ENCODE data around the gene VPS37C. TPM values are rescaled to one million over a fixed set of nuclear protein-coding genes. Genes with fewer than 3 reads are reported as not detected.
"Not testable (repeated sequence)": the region's sequence is repeated elsewhere in the genome, so short reads cannot be mapped to it uniquely, and the experiment has no call there.

VPS37C gene
- total RNA-seq, 3 donors from 2014 or later = 9.3 to 20.3 (median 17.1) TPM

DNA sequence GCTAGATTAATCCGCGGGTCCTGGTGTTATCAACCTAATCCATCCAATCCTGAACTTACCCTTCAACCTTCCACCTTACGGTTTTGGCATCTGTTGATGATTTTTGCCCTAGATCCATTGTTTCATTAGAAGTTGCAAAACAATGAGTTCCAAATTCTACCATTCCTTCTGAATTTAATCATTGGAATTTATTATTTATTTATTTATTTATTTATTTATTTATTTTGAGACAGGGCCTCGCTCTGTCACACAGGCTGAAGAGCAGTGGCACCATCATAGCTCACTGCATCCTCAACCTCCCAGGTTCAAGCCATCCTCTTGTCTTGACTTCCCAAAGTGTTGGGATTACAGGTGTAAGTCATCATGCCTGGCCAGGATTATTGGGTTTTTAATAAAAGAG, 20.3 kb upstream of the VPS37C start:
- H3K4me3 ChIP-seq = no peak overlapping the region
- intact Hi-C loops (cut with DNase I; ENCODE audit: low total_unique reads) = no loop called here
- H3K27me3 ChIP-seq = no peaks in the 10 kb centered on the region
- H3K36me3 ChIP-seq = no peaks in the 10 kb centered on the region
- no peaks in the 10 kb centered on the region for H3K4me1 ChIP-seq
- no peak for DNase-seq (ENCODE audit: low spot score in 2 of 2)
- TF ChIP-seq POLR2AphosphoS5 (IDR thresholded peaks at IDR 0.05) (no peak), POLR2A (IDR thresholded peaks at IDR 0.05) (no peak)
- TF ChIP-seq, protein P1, sequence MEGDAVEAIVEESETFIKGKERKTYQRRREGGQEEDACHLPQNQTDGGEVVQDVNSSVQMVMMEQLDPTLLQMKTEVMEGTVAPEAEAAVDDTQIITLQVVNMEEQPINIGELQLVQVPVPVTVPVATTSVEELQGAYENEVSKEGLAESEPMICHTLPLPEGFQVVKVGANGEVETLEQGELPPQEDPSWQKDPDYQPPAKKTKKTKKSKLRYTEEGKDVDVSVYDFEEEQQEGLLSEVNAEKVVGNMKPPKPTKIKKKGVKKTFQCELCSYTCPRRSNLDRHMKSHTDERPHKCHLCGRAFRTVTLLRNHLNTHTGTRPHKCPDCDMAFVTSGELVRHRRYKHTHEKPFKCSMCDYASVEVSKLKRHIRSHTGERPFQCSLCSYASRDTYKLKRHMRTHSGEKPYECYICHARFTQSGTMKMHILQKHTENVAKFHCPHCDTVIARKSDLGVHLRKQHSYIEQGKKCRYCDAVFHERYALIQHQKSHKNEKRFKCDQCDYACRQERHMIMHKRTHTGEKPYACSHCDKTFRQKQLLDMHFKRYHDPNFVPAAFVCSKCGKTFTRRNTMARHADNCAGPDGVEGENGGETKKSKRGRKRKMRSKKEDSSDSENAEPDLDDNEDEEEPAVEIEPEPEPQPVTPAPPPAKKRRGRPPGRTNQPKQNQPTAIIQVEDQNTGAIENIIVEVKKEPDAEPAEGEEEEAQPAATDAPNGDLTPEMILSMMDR (IDR thresholded peaks at IDR 0.05) = no peak
- no peak overlapping the region for H3K27ac ChIP-seq
- no peaks in the 10 kb centered on the region for H3K9me3 ChIP-seq

DNA sequence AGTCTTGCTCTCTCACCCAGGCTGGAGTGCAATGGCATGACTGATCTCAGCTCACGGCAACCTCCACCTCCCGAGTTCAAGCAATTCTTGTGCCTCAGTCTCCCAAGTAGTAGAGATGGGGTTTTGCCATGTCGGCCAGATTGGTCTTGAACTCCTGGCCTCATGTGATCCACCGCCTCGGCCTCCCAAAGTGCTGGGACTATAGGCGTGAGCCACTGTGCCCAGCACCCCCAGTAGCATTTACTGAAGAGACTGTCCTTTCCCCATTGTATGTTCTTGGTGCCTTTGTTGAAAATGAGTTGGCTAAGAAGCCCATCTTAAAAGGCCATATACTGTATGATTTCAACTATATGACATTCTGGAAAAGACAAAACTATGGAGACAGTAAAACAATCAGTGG, 19.0 kb upstream of the VPS37C start:
- H3K27ac ChIP-seq; H3K9me3 ChIP-seq; H3K4me3 ChIP-seq; DNase-seq (ENCODE audit: low spot score in 2 of 2); H3K36me3 ChIP-seq; intact Hi-C loops (cut with DNase I; ENCODE audit: low total_unique reads); H3K4me1 ChIP-seq; H3K27me3 ChIP-seq: not testable (repeated sequence)

DNA sequence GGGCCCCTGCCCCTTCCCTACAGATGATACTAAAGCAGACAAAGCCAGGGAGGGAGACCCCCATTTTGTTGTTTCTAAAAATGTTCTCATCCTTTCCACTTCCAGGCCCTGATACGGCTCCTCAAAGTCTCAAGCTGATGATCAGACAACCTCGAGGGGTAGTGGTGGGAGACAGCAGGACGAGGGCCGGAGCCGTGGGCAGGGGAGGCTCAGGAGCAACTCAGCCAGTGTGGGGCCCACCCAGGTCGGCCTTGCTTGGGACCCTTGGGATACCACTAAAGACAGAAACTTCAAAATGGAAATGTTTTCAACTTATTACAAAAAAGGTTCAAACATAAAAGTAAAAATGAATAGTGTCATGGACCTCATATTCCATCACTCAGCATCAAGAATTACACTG, 15.2 kb upstream of the VPS37C start:
- intact Hi-C loops (cut with DNase I; ENCODE audit: low total_unique reads) = no loop called here
- Histone ChIP-seq H3K27me3 (no peaks in the 10 kb centered on the region), H3K4me1 (no peaks in the 10 kb centered on the region), H3K4me3 (no peak overlapping the region), H3K27ac (no peak overlapping the region), H3K36me3 (no peaks in the 10 kb centered on the region), H3K9me3 (no peaks in the 10 kb centered on the region)
- TF ChIP-seq POLR2A (IDR thresholded peaks at IDR 0.05) = no peak
- no peak for TF ChIP-seq POLR2AphosphoS5 (IDR thresholded peaks at IDR 0.05)
- TF ChIP-seq, protein P1 (IDR thresholded peaks at IDR 0.05) = no peak
- DNase-seq (ENCODE audit: low spot score in 2 of 2) = no peak

DNA sequence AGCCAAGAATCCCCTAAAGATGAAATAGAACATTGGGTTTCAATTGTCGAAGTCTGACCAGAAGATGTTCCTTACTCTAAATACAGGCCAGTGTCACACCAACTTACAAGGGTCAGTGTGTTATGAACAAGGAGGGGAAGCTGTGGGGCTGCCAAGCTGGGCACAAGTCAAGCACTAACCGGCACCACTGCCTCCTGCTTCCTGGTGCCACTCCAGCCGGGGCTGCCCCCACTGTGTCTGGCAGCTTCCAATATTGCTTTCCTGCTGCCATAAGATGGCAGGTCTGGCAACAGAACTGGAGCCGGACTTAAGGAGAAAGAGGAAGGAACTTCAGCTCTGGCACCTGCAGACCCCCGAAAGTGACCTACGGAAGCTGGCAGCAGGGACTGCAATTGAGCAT, 13.7 kb upstream of the VPS37C start:
- Histone ChIP-seq H3K36me3 (no peaks in the 10 kb centered on the region), H3K4me3 (no peak overlapping the region), H3K27ac (no peak overlapping the region), H3K9me3 (no peaks in the 10 kb centered on the region), H3K4me1 (no peaks in the 10 kb centered on the region), H3K27me3 (no peaks in the 10 kb centered on the region)
- no peak for DNase-seq (ENCODE audit: low spot score in 2 of 2)
- intact Hi-C loops (cut with DNase I; ENCODE audit: low total_unique reads) = no loop called here
- TF ChIP-seq POLR2A (IDR thresholded peaks at IDR 0.05) (no peak), POLR2AphosphoS5 (IDR thresholded peaks at IDR 0.05) (no peak)
- TF ChIP-seq, protein P1 (IDR thresholded peaks at IDR 0.05) = no peak

DNA sequence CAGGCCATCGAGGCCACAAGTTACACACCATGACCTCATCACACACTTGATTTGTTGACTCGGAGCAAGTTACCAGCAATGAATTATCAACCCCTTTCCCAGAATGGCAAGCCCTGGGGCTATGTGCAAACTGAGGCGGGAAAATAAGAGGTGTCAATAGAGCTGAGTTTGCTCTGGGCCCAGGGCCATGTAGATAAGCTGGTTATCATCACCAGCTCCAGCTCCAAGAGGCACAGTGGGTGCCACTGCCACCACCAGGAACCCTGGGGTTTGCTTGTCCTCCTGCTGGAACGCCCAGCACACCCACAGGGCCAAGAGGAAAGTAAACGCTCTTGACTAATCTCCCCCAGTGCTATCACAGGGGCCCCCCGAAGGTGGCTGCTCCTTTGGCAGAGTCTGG, 13.0 kb upstream of the VPS37C start:
- H3K27me3 ChIP-seq = no peaks in the 10 kb centered on the region
- H3K9me3 ChIP-seq = no peaks in the 10 kb centered on the region
- intact Hi-C loops (cut with DNase I; ENCODE audit: low total_unique reads) = no loop called here
- H3K4me3 ChIP-seq = no peak overlapping the region
- H3K36me3 ChIP-seq = no peaks in the 10 kb centered on the region
- TF ChIP-seq POLR2AphosphoS5 (IDR thresholded peaks at IDR 0.05) (no peak), POLR2A (IDR thresholded peaks at IDR 0.05) (no peak)
- TF ChIP-seq, protein P1 (IDR thresholded peaks at IDR 0.05) = no peak
- no peak for DNase-seq (ENCODE audit: low spot score in 2 of 2)
- H3K27ac ChIP-seq = no peak overlapping the region
- H3K4me1 ChIP-seq = no peaks in the 10 kb centered on the region

DNA sequence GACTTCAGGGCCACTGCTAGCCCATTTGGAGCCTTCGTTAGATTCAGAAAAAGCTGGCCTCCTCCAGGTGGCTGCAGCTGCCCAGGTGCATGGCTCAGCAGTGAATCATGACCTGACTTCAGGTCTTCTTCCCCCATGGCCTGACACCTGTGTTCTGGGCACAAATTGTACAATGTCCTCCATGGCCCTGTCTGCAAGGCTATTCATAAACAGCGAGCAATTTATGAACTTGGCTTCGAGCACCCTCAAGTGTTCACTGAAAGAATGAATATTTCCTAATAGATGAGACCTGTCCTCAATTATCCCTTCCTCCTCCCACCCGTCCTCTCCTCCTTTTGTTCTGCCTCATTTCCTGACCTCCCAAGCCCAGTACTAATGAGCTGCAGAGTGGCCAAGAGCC, 12.2 kb upstream of the VPS37C start:
- no peak overlapping the region for H3K4me3 ChIP-seq

More for the DNA sequence above, 12.2 kb upstream of the VPS37C start:
- Histone ChIP-seq H3K36me3 (no peaks in the 10 kb centered on the region), H3K27me3 (no peaks in the 10 kb centered on the region), H3K27ac (no peak overlapping the region), H3K4me1 (no peaks in the 10 kb centered on the region), H3K9me3 (no peaks in the 10 kb centered on the region)
- no peak for TF ChIP-seq POLR2A (IDR thresholded peaks at IDR 0.05)
- TF ChIP-seq, protein P1 (IDR thresholded peaks at IDR 0.05) = peak in 2 of 3 donors; percentile 20 to 36
- no peak for TF ChIP-seq POLR2AphosphoS5 (IDR thresholded peaks at IDR 0.05)
- DNase-seq (ENCODE audit: low spot score in 2 of 2) = no peak
- intact Hi-C loops (cut with DNase I; ENCODE audit: low total_unique reads) = no loop called here

All from breast epithelium (tissue), 4 donors.